ENCODE data around the gene SIGLEC5.

SIGLEC5 gene

GRCh38 chr19:51628153-51628939, 1.9 kb downstream of the SIGLEC5 start:
- TF ChIP-seq, protein P1, sequence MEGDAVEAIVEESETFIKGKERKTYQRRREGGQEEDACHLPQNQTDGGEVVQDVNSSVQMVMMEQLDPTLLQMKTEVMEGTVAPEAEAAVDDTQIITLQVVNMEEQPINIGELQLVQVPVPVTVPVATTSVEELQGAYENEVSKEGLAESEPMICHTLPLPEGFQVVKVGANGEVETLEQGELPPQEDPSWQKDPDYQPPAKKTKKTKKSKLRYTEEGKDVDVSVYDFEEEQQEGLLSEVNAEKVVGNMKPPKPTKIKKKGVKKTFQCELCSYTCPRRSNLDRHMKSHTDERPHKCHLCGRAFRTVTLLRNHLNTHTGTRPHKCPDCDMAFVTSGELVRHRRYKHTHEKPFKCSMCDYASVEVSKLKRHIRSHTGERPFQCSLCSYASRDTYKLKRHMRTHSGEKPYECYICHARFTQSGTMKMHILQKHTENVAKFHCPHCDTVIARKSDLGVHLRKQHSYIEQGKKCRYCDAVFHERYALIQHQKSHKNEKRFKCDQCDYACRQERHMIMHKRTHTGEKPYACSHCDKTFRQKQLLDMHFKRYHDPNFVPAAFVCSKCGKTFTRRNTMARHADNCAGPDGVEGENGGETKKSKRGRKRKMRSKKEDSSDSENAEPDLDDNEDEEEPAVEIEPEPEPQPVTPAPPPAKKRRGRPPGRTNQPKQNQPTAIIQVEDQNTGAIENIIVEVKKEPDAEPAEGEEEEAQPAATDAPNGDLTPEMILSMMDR (IDR thresholded peaks at IDR 0.05; ENCODE audit: extremely low read depth, insufficient read depth, missing control alignments) = no peak
- in situ Hi-C loops (cut with MboI; ENCODE audit: low pct_unique_long_range_greater_than_20kb, low sequenced_read_pairs, unreplicated experiment) = no loop called here
- no peak for DNase-seq (ENCODE audit: low spot score)

DNA sequence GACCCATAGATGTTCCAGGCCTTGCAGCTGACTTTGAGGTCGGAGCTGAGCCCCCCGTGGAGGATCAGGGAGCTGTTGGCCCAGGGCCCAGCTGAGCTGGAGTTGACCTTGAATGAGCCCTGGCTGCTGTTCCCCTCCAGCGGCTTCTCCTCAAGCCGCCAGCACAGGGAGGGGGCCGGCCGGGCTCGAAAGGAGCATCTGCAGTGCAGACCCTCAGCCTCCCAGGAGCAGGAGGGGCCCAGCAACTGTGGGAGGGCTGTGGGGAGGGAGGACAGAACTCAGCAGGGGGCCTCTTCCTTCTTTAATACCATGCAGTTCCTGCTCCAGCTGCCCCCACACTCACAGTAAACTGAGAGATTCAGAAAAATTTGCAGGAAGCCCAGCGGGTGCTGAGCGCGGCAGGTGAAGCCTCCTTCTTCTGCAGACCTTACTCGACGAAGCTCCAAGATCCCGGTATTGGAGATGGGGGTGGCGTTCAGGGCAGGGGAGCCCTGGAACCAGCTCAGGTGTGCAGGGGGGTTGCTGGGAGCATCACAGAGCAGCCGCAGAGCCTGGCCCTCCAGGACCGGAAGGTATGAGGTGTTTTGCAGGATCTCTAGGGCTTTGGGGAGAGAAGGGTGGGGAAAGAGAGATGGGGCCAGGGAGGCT, 2.6 kb downstream of the SIGLEC5 start:
- TF ChIP-seq, protein P1 (IDR thresholded peaks at IDR 0.05; ENCODE audit: extremely low read depth, insufficient read depth, missing control alignments) = no peak
- no peak for DNase-seq (ENCODE audit: low spot score)

DNA sequence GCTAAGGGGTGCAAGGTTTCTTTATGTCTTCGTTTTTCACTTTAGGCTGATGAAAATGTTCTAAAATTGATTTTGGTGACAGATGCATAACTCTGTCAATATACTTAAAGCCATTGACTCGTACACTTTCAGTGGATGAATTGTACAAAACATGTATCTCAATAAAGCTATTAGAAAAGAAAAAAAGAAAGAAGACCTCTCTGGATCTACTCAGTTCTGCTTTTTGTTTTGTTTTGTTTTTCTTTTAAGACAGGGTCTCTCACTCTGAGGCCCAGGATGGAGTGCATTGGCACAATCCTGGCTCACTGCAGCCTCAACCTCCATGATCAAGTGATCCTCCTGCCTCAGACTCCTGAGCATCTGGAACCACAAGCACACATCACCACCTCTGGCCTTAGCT, 3.5 kb downstream of the SIGLEC5 start:
- TF ChIP-seq, protein P1 (IDR thresholded peaks at IDR 0.05; ENCODE audit: extremely low read depth, insufficient read depth, missing control alignments) = no peak
- in situ Hi-C loops (cut with MboI; ENCODE audit: low pct_unique_long_range_greater_than_20kb, low sequenced_read_pairs, unreplicated experiment) = no loop called here
- DNase-seq (ENCODE audit: low spot score) = no peak

More for the DNA sequence above, 2.6 kb downstream of the SIGLEC5 start:
- in situ Hi-C loops (cut with MboI; ENCODE audit: low pct_unique_long_range_greater_than_20kb, low sequenced_read_pairs, unreplicated experiment) = no loop called here

DNA sequence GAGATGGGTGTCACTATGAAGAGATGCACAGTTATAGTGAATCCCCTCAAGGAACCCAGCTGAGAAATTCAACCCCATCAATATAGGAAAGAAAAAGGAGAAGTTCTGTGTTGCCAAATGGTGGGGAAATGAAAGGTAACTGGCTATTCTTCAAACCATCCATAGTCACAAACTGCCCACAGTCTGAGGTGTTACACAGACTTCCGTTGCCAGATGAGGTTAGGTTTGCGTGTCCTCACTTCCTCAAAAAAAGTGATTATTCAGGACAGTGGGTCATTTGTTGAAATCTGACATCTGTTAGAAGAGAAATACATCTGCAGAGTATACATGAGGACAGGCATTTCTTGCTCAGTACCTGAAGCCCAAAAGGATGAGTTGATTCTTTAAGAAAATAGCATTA, 9.0 kb downstream of the SIGLEC5 start:
- peak; percentile 70 for DNase-seq (ENCODE audit: low spot score)
- in situ Hi-C loops (cut with MboI; ENCODE audit: low pct_unique_long_range_greater_than_20kb, low sequenced_read_pairs, unreplicated experiment) = no loop called here
- TF ChIP-seq, protein P1 (IDR thresholded peaks at IDR 0.05; ENCODE audit: extremely low read depth, insufficient read depth, missing control alignments) = no peak

- DNase-seq (ENCODE audit: low spot score) = no peak
- TF ChIP-seq, protein P1 (IDR thresholded peaks at IDR 0.05; ENCODE audit: extremely low read depth, insufficient read depth, missing control alignments) = no peak
- in situ Hi-C loops (cut with MboI; ENCODE audit: low pct_unique_long_range_greater_than_20kb, low sequenced_read_pairs, unreplicated experiment) = no loop called here
Measured at GRCh38 chr19:51615991-51616390, 14.2 kb downstream of the SIGLEC5 start.

- TF ChIP-seq, protein P1 (IDR thresholded peaks at IDR 0.05; ENCODE audit: extremely low read depth, insufficient read depth, missing control alignments) = no peak
- DNase-seq (ENCODE audit: low spot score) = no peak
- in situ Hi-C loops (cut with MboI; ENCODE audit: low pct_unique_long_range_greater_than_20kb, low sequenced_read_pairs, unreplicated experiment) = no loop called here
Measured at GRCh38 chr19:51614789-51615188, 15.4 kb downstream of the SIGLEC5 start.
